SH-SY5Y (cell line): Measurements from ENCODE around the gene ADCY6.

Source experiments
- GATA2 ChIP-seq: IDR thresholded peaks from 2 replicates; pipeline ENCODE4 v1.6.1; 2011; ENCODE audit warnings: mild to moderate bottlenecking, low read depth, low read length
- GATA3 ChIP-seq: IDR thresholded peaks from 2 replicates; pipeline ENCODE4 v1.6.1; 2011; ENCODE audit warnings: low read depth, mild to moderate bottlenecking, low read length, moderate library complexity

DNA sequence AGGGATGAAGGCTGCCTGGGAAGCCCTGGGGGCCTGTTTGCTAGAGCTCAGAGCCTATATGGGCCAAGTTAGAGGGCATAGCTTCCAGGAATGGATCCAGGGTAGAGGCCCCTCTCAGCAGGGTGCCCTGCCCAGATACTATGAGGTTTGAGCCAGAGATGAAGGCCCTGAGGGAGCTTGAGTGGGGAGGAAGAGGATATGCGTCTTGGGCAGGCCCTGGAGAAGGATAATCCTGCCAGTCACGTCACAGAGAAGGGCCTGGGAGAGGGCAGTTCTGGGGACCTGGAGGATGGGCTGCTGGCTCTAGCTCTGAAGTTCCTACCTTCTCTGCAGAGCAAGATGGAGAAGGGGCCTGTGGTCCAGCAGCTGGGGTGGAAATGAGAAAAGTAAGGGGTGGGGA lies 23.5 kb upstream of the ADCY6 start:
- TF ChIP-seq GATA2 (no peak), GATA3 (no peak)
